ENCODE data around the gene UBE2QL1.

The UBE2QL1 gene

DNA sequence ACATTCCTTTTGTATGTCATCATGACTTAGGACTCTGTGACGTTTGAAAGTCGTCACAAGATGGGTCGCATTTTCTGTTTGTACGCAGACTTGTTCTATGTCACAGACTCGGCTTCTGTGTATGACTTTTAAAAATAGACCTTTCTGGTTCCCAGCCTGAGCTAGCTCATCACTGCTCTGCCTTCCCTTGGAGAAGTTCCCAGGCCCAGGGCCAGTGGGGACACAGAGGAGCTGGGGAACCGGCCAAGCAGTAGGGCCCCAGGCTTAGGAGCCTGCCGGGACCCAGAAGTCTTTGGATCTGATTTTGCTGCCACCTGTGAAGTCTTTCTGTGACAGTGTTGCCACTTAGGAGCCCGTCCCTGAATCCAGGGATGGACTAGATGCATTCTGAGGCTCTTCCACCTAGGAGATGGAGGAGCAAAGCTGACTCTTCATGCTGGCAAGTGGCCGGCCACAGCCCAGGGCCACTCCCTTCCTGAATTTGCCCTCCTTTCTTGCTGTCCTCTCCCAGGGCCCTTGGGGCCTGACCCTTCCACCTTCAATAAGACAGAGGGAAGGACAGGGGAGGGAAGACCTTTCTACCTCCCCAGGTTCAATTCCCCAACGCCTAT is 18.1 kb upstream of the UBE2QL1 start:
- TF ChIP-seq, protein P1, sequence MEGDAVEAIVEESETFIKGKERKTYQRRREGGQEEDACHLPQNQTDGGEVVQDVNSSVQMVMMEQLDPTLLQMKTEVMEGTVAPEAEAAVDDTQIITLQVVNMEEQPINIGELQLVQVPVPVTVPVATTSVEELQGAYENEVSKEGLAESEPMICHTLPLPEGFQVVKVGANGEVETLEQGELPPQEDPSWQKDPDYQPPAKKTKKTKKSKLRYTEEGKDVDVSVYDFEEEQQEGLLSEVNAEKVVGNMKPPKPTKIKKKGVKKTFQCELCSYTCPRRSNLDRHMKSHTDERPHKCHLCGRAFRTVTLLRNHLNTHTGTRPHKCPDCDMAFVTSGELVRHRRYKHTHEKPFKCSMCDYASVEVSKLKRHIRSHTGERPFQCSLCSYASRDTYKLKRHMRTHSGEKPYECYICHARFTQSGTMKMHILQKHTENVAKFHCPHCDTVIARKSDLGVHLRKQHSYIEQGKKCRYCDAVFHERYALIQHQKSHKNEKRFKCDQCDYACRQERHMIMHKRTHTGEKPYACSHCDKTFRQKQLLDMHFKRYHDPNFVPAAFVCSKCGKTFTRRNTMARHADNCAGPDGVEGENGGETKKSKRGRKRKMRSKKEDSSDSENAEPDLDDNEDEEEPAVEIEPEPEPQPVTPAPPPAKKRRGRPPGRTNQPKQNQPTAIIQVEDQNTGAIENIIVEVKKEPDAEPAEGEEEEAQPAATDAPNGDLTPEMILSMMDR (IDR thresholded peaks at IDR 0.05; ENCODE audit: extremely low read depth, missing control alignments), result no peak
- DNase-seq (ENCODE audit: low spot score), result no peak

DNA sequence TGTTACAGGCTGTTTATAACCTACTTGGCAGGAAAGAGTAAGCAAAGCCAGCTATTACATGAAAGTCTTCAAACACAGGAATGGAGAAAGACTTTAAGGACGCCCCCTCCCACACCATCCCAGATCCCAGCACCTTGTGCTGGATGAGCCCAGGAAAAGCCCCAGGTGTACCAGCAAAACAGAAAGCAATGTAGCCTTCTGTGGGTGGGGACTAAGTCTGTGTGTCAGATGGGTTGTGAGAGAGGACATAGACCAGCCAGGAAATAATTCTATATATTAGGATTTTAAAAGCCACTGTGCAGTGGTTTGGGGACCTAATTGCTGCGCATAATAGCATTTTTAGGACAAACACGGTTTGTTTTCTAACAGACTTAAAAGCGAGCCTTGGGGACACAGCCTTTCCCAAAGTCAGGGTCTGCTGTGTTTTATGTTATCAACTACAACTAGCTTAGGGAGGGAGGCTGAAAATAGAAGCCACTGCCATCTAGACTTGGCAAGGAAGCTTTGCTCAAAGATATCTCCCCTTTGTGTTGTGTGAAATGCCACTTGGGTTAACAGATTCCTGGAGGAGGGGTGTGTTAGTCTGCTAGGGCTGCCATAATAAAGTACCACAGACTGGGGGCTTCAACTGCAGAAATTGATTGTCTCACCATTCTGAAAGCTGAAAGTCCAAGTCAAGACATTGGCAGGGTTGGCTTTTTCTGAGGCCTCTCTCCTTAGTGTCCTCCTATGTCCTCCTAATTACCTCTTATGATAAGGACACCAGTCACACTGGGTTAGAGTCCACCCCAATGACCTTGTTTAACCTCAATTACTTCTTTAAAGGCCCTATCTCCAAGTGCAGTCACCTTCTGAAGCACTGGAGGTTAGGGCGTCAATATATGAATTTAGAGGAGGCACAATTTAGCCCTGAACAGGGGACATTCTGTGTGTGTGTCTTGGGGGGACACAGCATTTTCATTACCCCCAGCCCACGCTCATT is 17.2 kb upstream of the UBE2QL1 start:
- TF ChIP-seq, protein P1 (IDR thresholded peaks at IDR 0.05; ENCODE audit: extremely low read depth, missing control alignments), result no peak
- DNase-seq (ENCODE audit: low spot score), result no peak

DNA sequence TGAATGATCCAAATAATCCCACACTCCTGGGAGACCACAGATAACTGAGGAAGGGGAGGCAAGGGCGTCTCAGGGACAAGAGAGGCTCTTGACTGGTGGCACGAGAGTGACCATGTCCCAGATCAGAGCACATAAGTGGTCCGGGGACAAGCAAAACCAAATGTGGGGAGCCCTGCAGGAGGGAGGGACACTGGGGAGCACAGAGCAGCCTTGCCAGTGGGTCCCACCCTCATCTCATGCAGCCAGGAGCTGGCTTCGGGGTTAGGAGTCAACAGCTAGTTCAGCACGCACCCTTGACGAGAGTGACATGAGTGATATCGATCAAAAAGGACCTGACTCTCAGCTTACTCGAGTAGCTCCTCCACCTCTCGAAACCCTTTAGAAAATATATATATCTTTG is 16.5 kb upstream of the UBE2QL1 start:
- TF ChIP-seq, protein P1 (IDR thresholded peaks at IDR 0.05; ENCODE audit: extremely low read depth, missing control alignments), result no peak

DNA sequence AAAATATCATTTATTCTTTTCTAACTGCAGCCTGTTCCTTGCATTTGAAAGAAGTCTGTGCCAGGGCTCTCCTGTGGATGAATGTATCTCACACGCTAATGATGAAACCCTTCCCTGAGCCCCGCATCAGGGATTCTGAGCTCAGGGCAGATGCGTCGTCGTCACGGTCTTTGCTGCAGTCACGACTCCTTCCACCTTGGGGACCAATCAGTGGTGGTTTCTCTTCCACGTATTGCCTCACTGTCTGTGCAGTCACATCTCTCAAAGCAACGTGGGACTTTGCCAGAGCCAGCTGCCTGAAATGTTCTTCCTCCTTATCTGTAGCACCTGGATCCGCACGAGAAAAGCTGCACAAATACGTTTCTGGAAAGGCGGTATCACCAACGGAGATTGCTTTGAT is 13.9 kb upstream of the UBE2QL1 start:
- TF ChIP-seq, protein P1 (IDR thresholded peaks at IDR 0.05; ENCODE audit: extremely low read depth, missing control alignments), result no peak
- DNase-seq (ENCODE audit: low spot score), result no peak

More for the DNA sequence above, 16.5 kb upstream of the UBE2QL1 start:
- no peak for DNase-seq (ENCODE audit: low spot score)

DNA sequence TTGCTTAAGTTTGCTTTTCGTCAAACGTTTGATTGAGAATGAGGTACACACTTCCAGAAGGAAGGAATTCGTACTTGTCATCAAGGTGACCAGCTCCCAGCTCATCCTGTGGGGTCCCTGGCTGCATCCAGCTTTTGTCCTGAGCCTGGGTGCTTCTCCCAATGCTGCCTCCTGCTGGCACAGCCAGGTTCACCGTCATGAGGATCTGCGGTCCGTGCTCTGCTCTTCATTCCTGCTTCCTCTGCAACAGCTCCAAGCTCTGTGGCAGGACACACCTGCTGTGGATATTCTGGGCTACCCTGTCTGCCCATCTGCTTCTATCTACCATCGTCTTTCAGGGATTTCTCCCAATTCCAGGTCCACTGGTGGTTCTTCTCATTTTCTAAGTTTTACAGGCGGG is 13.3 kb upstream of the UBE2QL1 start:
- TF ChIP-seq, protein P1 (IDR thresholded peaks at IDR 0.05; ENCODE audit: extremely low read depth, missing control alignments), result no peak
- DNase-seq (ENCODE audit: low spot score), result no peak

DNA sequence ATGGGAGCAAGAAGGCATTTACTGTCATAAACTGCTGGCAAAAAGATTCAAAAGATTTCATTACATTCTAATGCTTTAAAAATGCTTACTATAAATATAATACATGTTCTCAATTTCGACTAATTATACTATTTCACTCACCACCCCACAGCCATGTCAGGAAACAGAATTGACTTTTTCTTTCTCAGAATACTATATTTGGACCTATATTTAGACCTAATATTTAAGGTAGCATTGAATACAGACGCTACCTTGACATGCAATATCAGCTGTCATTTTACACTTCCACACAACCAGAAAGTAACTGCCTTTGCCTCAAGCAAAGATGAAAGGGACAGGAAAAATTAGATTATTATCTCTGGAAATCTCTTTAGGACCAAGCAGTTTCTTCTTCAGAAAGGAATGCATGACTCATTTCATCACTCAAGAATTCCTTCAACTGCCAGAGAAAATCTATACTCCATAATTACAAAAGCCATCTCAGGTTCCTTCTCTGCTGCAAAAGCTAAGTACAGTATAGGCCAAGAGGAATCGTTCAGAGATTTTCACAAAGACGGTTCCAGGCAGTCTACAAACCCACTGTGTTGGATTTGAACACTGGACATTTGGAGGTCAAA is 11.8 kb upstream of the UBE2QL1 start:
- TF ChIP-seq, protein P1 (IDR thresholded peaks at IDR 0.05; ENCODE audit: extremely low read depth, missing control alignments), result no peak
- no peak for DNase-seq (ENCODE audit: low spot score)

Data from GM20000 (cell line).